ENCODE measurements around the gene ATP8A2. TPM values are rescaled to one million over a fixed set of nuclear protein-coding genes. Genes with fewer than 3 reads are reported as not detected.

Gene ATP8A2
- total and polyA plus RNA-seq, 10 of the 15 experiments (the other 5 are each of a cell fraction or from before 2014, with no cell fraction given): 0.01 to 0.04 (median 0.04) TPM; not detected in 7

- in situ Hi-C loops (cut with MboI) (no loop called here), intact Hi-C loops (cut with micrococcal nuclease; ENCODE audit: unreplicated experiment) (no loop called here)
- H2AFZ ChIP-seq (ENCODE audit: control insufficient read depth, low read depth, low read length): no peak overlapping the region
- H3K79me2 ChIP-seq (ENCODE audit: control insufficient read depth, insufficient read depth, low read length): no peaks in the 10 kb centered on the region
- H4K20me1 ChIP-seq (ENCODE audit: control insufficient read depth, insufficient read depth): no peaks in the 10 kb centered on the region
- ChIA-PET RAD21 (ENCODE audit: unreplicated experiment) (no interaction called here), CTCF (no interaction called here), SMC1A (ENCODE audit: uncharacterized antibody, unreplicated experiment) (no interaction called here), POLR2A (no interaction called here)
- no peaks in the 10 kb centered on the region; a peak in 1 of 4 replicates for H3K36me3 ChIP-seq (ENCODE audit: control insufficient read depth in 2 of 2, insufficient read depth in 2 of 2, low read length in 1 of 2)
- H3K27ac ChIP-seq (ENCODE audit: control insufficient read depth, insufficient read depth): no peak overlapping the region
- 98% methylated on average over 2 of the region's 2 CpGs for WGBS (ENCODE audit: insufficient coverage, insufficient replicate concordance, low lambda C conversion rate, missing lambda C conversion rate)
- DNase-seq (ENCODE audit: low read depth, low spot score): no peak
- no peaks in the 10 kb centered on the region for H3K4me1 ChIP-seq (ENCODE audit: control insufficient read depth, insufficient read depth, low read length)
- ATAC-seq: no peak
- no TSS peak for BruUV-seq (replicated peaks)
- no peaks in the 10 kb centered on the region for H3K27me3 ChIP-seq (replicated peaks in 1 of 2; ENCODE audit: control insufficient read depth in 2 of 2, insufficient read depth in 2 of 2, low read length in 1 of 2)
- no peak overlapping the region for H3K4me3 ChIP-seq
- H3K4me2 ChIP-seq (ENCODE audit: control insufficient read depth, insufficient read depth): no peak overlapping the region
- no peaks in the 10 kb centered on the region for H3K9me3 ChIP-seq (replicated peaks; ENCODE audit: control insufficient read depth, insufficient read depth, low read length)
- H3K9ac ChIP-seq (ENCODE audit: control insufficient read depth, insufficient read depth, low read length): no peak overlapping the region
- no peak for FAIRE-seq
- TF ChIP-seq ZBTB11 (CRISPR knock-in tag; IDR thresholded peaks at IDR 0.05): no peak
- no peak for TF ChIP-seq SIX5 (IDR thresholded peaks at IDR 0.05; ENCODE audit: low read depth, low read length, severe bottlenecking)
- TF ChIP-seq RAD51 (IDR thresholded peaks at IDR 0.05): no peak
- TF ChIP-seq JUNB (IDR thresholded peaks at IDR 0.05): no peak
- no peak for TF ChIP-seq ZNF217 (IDR thresholded peaks at IDR 0.05)
- no peak for TF ChIP-seq SREBF1 (IDR thresholded peaks at IDR 0.05; ENCODE audit: low read length)
- TF ChIP-seq FOXK2 (IDR thresholded peaks at IDR 0.05): no peak
- TF ChIP-seq BCL3 (IDR thresholded peaks at IDR 0.05; ENCODE audit: borderline replicate concordance, insufficient read depth, low read depth, low read length, poor library complexity, severe bottlenecking): no peak
- TF ChIP-seq CUX1 (IDR thresholded peaks at IDR 0.05; ENCODE audit: insufficient replicate concordance, low read depth, low read length): no peak
- no peak for TF ChIP-seq RBBP5 (conservative IDR thresholded peaks at IDR 0.05)
- no peak for TF ChIP-seq YY1 (IDR thresholded peaks at IDR 0.05; ENCODE audit: low read depth, low read length)
- TF ChIP-seq PKNOX1 (IDR thresholded peaks at IDR 0.05): no peak
- no peak for TF ChIP-seq SIN3A (IDR thresholded peaks at IDR 0.05; ENCODE audit: low read depth, low read length)
Measured at GRCh38 chr13:25347151-25347550, 24.6 kb upstream of the ATP8A2 start.

Data from GM12878 (cell line).